K562 (cell line): Measurements from ENCODE around the gene RIPOR2. TPM values are rescaled to one million over a fixed set of nuclear protein-coding genes. Genes with fewer than 3 reads are reported as not detected.

Experiments
- ATAC-seq: fragments of 200-7000 bp; cut with Tn5 transposase; 3 replicates; pipeline ENCODE4 v1.9.1; 2020; ENCODE audit warnings: moderate library complexity
- BruUV-seq: library from RNA; stranded (reverse); fragments of 400-500 nt; replicated peaks from 2 replicates; lab custom pipeline; 2021; lab: Mats Ljungman, UMichigan
- CTCF ChIA-PET: fragments of 300-600 bp; formaldehyde crosslinking; extraction: SDS; loops from one replicate; lab custom pipeline; 2021; ENCODE audit warnings: low intra/inter-chr PET ratio; lab: Yijun Ruan, JAX
- POLR2A ChIA-PET: fragments of 300-600, 350-650 bp; sonication (Branson Sonifier 250); formaldehyde crosslinking; extraction: SDS; loops from one replicate; lab custom pipeline; 2021; ENCODE audit warnings: antibody characterized with exemption, inconsistent platforms; lab: Yijun Ruan, JAX
- DNase-seq, 4 experiments: peaks; one replicate each; pipeline versions ENCODE4 v3.0.0 to v3.0.0-alpha.2; 2011 to 2018; ENCODE audit warnings: low spot score in 3 of 4, mixed read lengths in 3 of 4; ENCODE audit errors: extremely low read depth in 1 of 4
- FAIRE-seq: peaks from 2 replicates; lab custom pipeline; 2011; peaks lifted over from hg19 to GRCh38; lab: Jason Lieb, UNC
- H2AFZ ChIP-seq: 2 replicates; pipeline ENCODE4 v1.6.0; 2011; ENCODE audit warnings: low read depth, low read length, control low read depth, inconsistent platforms
- H3K27ac ChIP-seq: fragments of 200-600 bp; 3 replicates; pipeline ENCODE4 v1.8.0; 2011; ENCODE audit warnings: low read depth, mild to moderate bottlenecking, control low read depth, inconsistent platforms, low read length, moderate library complexity, mixed read lengths; ENCODE audit errors: extremely low read depth
- H3K27me3 ChIP-seq, 2 experiments: fragments of 300-600 bp in 1 of 2; 2 replicates in 1 of 2; 3 replicates in 1 of 2; pipeline versions ENCODE4 v1.6.0 to v1.8.0; 2011; ENCODE audit warnings: inconsistent platforms in 2 of 2, low read length in 2 of 2, mild to moderate bottlenecking in 1 of 2, mixed read lengths in 1 of 2, moderate library complexity in 1 of 2; ENCODE audit not compliant: control insufficient read depth in 2 of 2, insufficient read depth in 2 of 2
- H3K36me3 ChIP-seq: fragments of 300-600 bp; 3 replicates; pipeline ENCODE4 v1.8.0; 2011; ENCODE audit warnings: mild to moderate bottlenecking, low read length, inconsistent platforms; ENCODE audit not compliant: control insufficient read depth, insufficient read depth
- H3K4me1 ChIP-seq, 2 experiments: fragments of 200-600 bp in 1 of 2; replicated peaks in 1 of 2; 2 replicates in 1 of 2; 3 replicates in 1 of 2; pipeline versions ENCODE4 v1.5.1 to v1.8.0; 2011; ENCODE audit warnings: inconsistent platforms in 2 of 2, low read length in 2 of 2, mild to moderate bottlenecking in 1 of 2, mixed read lengths in 1 of 2, moderate library complexity in 1 of 2; ENCODE audit not compliant: control insufficient read depth in 2 of 2, insufficient read depth in 2 of 2
- H3K4me2 ChIP-seq: 2 replicates; pipeline ENCODE4 v1.6.1; 2011; ENCODE audit warnings: low read length, control low read depth, inconsistent platforms, mixed read lengths; ENCODE audit not compliant: insufficient read depth
- H3K4me3 ChIP-seq: fragments of 200-600 bp; sonication (generic), shearing (Covaris generic); 2 replicates; pipeline ENCODE4 v1.5.1; 2016; ENCODE audit warnings: control low read depth, inconsistent platforms
- H3K79me2 ChIP-seq: fragments of 200-600 bp; 3 replicates; pipeline ENCODE4 v1.8.0; 2011; ENCODE audit warnings: low read length, inconsistent platforms; ENCODE audit not compliant: control insufficient read depth, insufficient read depth
- H3K9ac ChIP-seq, 2 experiments: 2 replicates each; pipeline versions ENCODE4 v1.6.0 to v1.6.1; 2011; ENCODE audit warnings: low read depth in 2 of 2, low read length in 2 of 2, control low read depth in 1 of 2, inconsistent platforms in 1 of 2, mild to moderate bottlenecking in 1 of 2, mixed read lengths in 1 of 2; ENCODE audit not compliant: insufficient read depth in 1 of 2
- H3K9me1 ChIP-seq: one replicate; pipeline ENCODE4 v1.6.0; 2011; ENCODE audit warnings: inconsistent platforms, mild to moderate bottlenecking, low read length, moderate library complexity; ENCODE audit not compliant: control insufficient read depth, insufficient read depth
- H3K9me3 ChIP-seq: replicated peaks from 2 replicates; pipeline ENCODE4 v1.5.1; 2011; ENCODE audit warnings: low read depth, low read length, inconsistent platforms; ENCODE audit not compliant: control insufficient read depth, insufficient read depth
- H4K20me1 ChIP-seq: replicated peaks from 2 replicates; pipeline ENCODE4 v1.6.1; 2011; ENCODE audit warnings: low read length, inconsistent platforms, mixed read lengths; ENCODE audit not compliant: control insufficient read depth, insufficient read depth
- ATF6 ChIP-seq: sonication (generic); formaldehyde crosslinking; IDR thresholded peaks from 2 replicates; pipeline ENCODE4 v1.4.0; 2020; ENCODE audit warnings: mild to moderate bottlenecking, missing genetic modification reagents
- BDP1 ChIP-seq: IDR thresholded peaks from 3 replicates; pipeline ENCODE4 v1.6.1; 2011; ENCODE audit not compliant: insufficient read length, insufficient read depth
- DACH1 ChIP-seq: fragments of 450-650 bp; IDR thresholded peaks from 2 replicates; pipeline ENCODE4 v1.6.1; 2018; ENCODE audit not compliant: partially characterized antibody
- E4F1 ChIP-seq: fragments of 250-450 bp; sonication (Bioruptor Pico); IDR thresholded peaks from 2 replicates; pipeline ENCODE4 v1.5.0; 2021; ENCODE audit warnings: mild to moderate bottlenecking, borderline replicate concordance
- ESRRA ChIP-seq: fragments of 450-650 bp; IDR thresholded peaks from 2 replicates; pipeline ENCODE4 v1.6.1; 2014; ENCODE audit warnings: low read depth, mild to moderate bottlenecking, moderate library complexity, borderline replicate concordance
- HDAC8 ChIP-seq: fragments of 450-650 bp; IDR thresholded peaks from 2 replicates; pipeline ENCODE4 v1.6.1; 2016; ENCODE audit warnings: mild to moderate bottlenecking, missing genetic modification characterization, moderate library complexity, missing compliant biosample characterization
- LARP7 ChIP-seq: fragments of 450-650 bp; IDR thresholded peaks from 2 replicates; pipeline ENCODE4 v1.6.1; 2016
- LCOR ChIP-seq: sonication (generic); formaldehyde crosslinking; IDR thresholded peaks from 2 replicates; pipeline ENCODE4 v1.8.0; 2022; ENCODE audit warnings: mild to moderate bottlenecking, missing genetic modification reagents
- MEF2D ChIP-seq: conservative IDR thresholded peaks from 2 replicates; pipeline ENCODE4 v1.6.1; 2016; ENCODE audit warnings: low read depth, missing genetic modification characterization, missing compliant biosample characterization
- RAD51 ChIP-seq: fragments of 450-650 bp; IDR thresholded peaks from 2 replicates; pipeline ENCODE4 v1.7.1; 2016; ENCODE audit warnings: low read depth, mild to moderate bottlenecking, borderline replicate concordance
- SAFB ChIP-seq: fragments of 200-400 bp; formaldehyde crosslinking; IDR thresholded peaks from 2 replicates; pipeline ENCODE4 v1.6.1; 2017; ENCODE audit warnings: low read depth, low read length, borderline replicate concordance
- TSC22D4 ChIP-seq: fragments of 450-650 bp; IDR thresholded peaks from 2 replicates; pipeline ENCODE4 v1.6.1; 2016; ENCODE audit warnings: missing genetic modification characterization, missing biosample characterization, control low read depth
- ZFP30 ChIP-seq: fragments of 250-450 bp; sonication (Bioruptor Pico); IDR thresholded peaks from 2 replicates; pipeline ENCODE4 v1.8.0; 2022; ENCODE audit warnings: moderate library complexity, mild to moderate bottlenecking, inconsistent platforms, borderline replicate concordance
- ZNF184 ChIP-seq: sonication (generic); formaldehyde crosslinking; IDR thresholded peaks from 2 replicates; pipeline ENCODE4 v1.5.0; 2020; ENCODE audit warnings: missing genetic modification reagents
- ZNF449 ChIP-seq: fragments of 250-450 bp; sonication (Bioruptor Pico); IDR thresholded peaks from 2 replicates; pipeline ENCODE4 v1.8.0; 2022; ENCODE audit warnings: moderate library complexity, mild to moderate bottlenecking, inconsistent platforms
- WGBS: fragments of 100-300 bp; shearing (Covaris generic); methylation state at CpG from one replicate; pipeline ENCODE4 v1.1.6; 2016; ENCODE audit warnings: low coverage, mixed read lengths; ENCODE audit not compliant: insufficient coverage; ENCODE audit errors: missing lambda C conversion rate; 5-methylcytosine and 5-hydroxymethylcytosine counted together
- in situ Hi-C: fragments of 300-500 bp; cut with MboI; formaldehyde crosslinking; loops from 4 replicates; pipeline ENCODE4 v1.15.0; 2018; ENCODE audit warnings: inconsistent platforms, mixed read lengths
- intact Hi-C: fragments of 100-400 bp; cut with micrococcal nuclease; formaldehyde crosslinking; loops from 2 replicates; pipeline ENCODE4 v1.14.2; 2022
- polyA plus RNA-seq, 8 experiments: library from polyadenylated mRNA; depleted of rRNA in 4 of 8; stranded (reverse) in 5 of 8; unstranded in 3 of 8; fragments of >200 nt; fragmentation: Nextera tagmentation in 2 of 8; fragmentation: Illumina TruSeq in 1 of 8; extraction: Ambion mirVana in 2 of 8; extraction: Trizol in 1 of 8; gene quantifications; 2 replicates each; pipeline versions ENCODE4 v1.2.1 to v1.2.3, GENCODE V29; 2011 to 2014; ENCODE audit warnings: inconsistent platforms in 1 of 8, missing spikeins in 1 of 8
- total RNA-seq, 7 experiments: library from RNA; depleted of rRNA in 6 of 7; stranded (reverse); fragments of >200 nt in 6 of 7; fragmentation: Illumina TruSeq in 2 of 7; extraction: Trizol in 2 of 7; gene quantifications; 2 replicates each; pipeline versions ENCODE4 v1.2.1 to v1.2.3, GENCODE V29; 2011 to 2021; ENCODE audit warnings: low replicate concordance in 1 of 7

RIPOR2 gene
- total and polyA plus RNA-seq, 9 of the 15 experiments (the other 6 are each of a cell fraction or from before 2014, with no cell fraction given): 0.04 to 1.0 (median 0.47) TPM; not detected in 2

- Histone ChIP-seq H3K36me3 (no peaks in the 10 kb centered on the region), H4K20me1 (no peaks in the 10 kb centered on the region), H3K9me1 (no peaks in the 10 kb centered on the region), H3K9me3 (no peaks in the 10 kb centered on the region), H3K27ac (no peak overlapping the region), H3K4me3 (no peak overlapping the region), H3K4me1 (no peaks in the 10 kb centered on the region), H3K4me2 (no peak overlapping the region), H2AFZ (no peak overlapping the region), H3K79me2 (no peaks in the 10 kb centered on the region), H3K27me3 (peaks cover 0 to 11% of the 10 kb centered on the region in 2 experiments; a peak in 2 of 5 replicates), H3K9ac (no peak overlapping the region)
- in situ Hi-C loops: no loop called here
- TF ChIP-seq SAFB (no peak), LCOR (CRISPR knock-in tag) (no peak), ESRRA (no peak), MEF2D (tag) (no peak), E4F1 (CRISPR knock-in tag) (no peak), ZFP30 (CRISPR knock-in tag) (no peak), ZNF449 (no peak), BDP1 (no peak), TSC22D4 (tag) (no peak), LARP7 (no peak), DACH1 (no peak), ATF6 (CRISPR knock-in tag) (no peak), ZNF184 (no peak), HDAC8 (tag) (no peak), RAD51 (no peak)
- POLR2A ChIA-PET: interaction anchor here (1.5 kb wide), 1 partner anchor 12 kb away, joined by 3 read pairs; no protein-coding TSS in a partner anchor
- BruUV-seq: no TSS peak
- intact Hi-C loops: no loop called here
- DNase-seq: no peak
- ATAC-seq: no peak
- CTCF ChIA-PET: no interaction called here
- FAIRE-seq: no peak
- WGBS: 0% methylated on average over 8 of the region's 8 CpGs
Measured at GRCh38 chr6:24949020-24949569, 13.3 kb upstream of the RIPOR2 start.
